Activated naive CD8-positive, alpha-beta T cell treated with anti-CD3 and anti-CD28 coated beads, Interleukin-2, amount 10 ng/mL, durations not matched to agents 7 days and 5 days (primary cell): ENCODE results near the gene LIMCH1. TPM values are rescaled to one million over a fixed set of nuclear protein-coding genes. Genes with fewer than 3 reads are reported as not detected.

Source experiments
- ATAC-seq: fragments of 150-1000 bp; cut with Tn5 transposase; one replicate; pipeline ENCODE4 v1.10.0; 2021; ENCODE audit warnings: low read depth, moderate library complexity
- POLR2A ChIA-PET: fragments of 350-600 bp; sonication (Branson Sonifier 250); formaldehyde crosslinking; loops from one replicate; lab custom pipeline; 2021; ENCODE audit warnings: antibody characterized with exemption; lab: Charles Lee
- DNase-seq: peaks from one replicate; pipeline ENCODE4 v3.0.0; 2021
- H3K27ac Mint-ChIP-seq: one replicate; pipeline ENCODE4 v1.8.0; 2022; ENCODE audit warnings: mild to moderate bottlenecking, mixed read lengths
- H3K27me3 Mint-ChIP-seq: one replicate; pipeline ENCODE4 v1.8.0; 2022; ENCODE audit warnings: mild to moderate bottlenecking, moderate library complexity, mixed read lengths
- H3K36me3 Mint-ChIP-seq: one replicate; pipeline ENCODE4 v1.8.0; 2021; ENCODE audit warnings: mild to moderate bottlenecking, mixed read lengths
- H3K4me1 Mint-ChIP-seq: one replicate; pipeline ENCODE4 v1.8.0; 2021; ENCODE audit warnings: mixed read lengths
- H3K4me3 Mint-ChIP-seq: one replicate; pipeline ENCODE4 v1.8.0; 2022; ENCODE audit warnings: mild to moderate bottlenecking, moderate library complexity, mixed read lengths
- H3K9me3 Mint-ChIP-seq: one replicate; pipeline ENCODE4 v1.8.0; 2021; ENCODE audit warnings: mixed read lengths
- total RNA-seq, 2 experiments: library from RNA; stranded (reverse); gene quantifications; one replicate each; pipeline ENCODE4 v1.2.3, GENCODE V29; 2021

Gene LIMCH1
- total RNA-seq, 2 experiments from 2014 or later: not detected

- ATAC-seq: no peak
- H3K36me3 Mint-ChIP-seq: peaks cover 7% of the 10 kb centered on the region
- no peak overlapping the region for H3K4me3 Mint-ChIP-seq
- peaks cover 6% of the 10 kb centered on the region for H3K9me3 Mint-ChIP-seq
- H3K27me3 Mint-ChIP-seq: peaks cover 58% of the 10 kb centered on the region
- POLR2A ChIA-PET: no interaction called here
- no peak for DNase-seq
- no peaks in the 10 kb centered on the region for H3K4me1 Mint-ChIP-seq
- H3K27ac Mint-ChIP-seq: peak overlapping the region; percentile 54
Measured at GRCh38 chr4:41744572-41745291, 206.8 kb downstream of the LIMCH1 start.

GRCh38 chr4:41745292-41746024 is 207.5 kb downstream of the LIMCH1 start:
- Mint-ChIP-seq H3K27me3 (peaks cover 63% of the 10 kb centered on the region), H3K4me3 (no peak overlapping the region), H3K27ac (no peak overlapping the region), H3K36me3 (peaks cover 7% of the 10 kb centered on the region), H3K4me1 (no peaks in the 10 kb centered on the region), H3K9me3 (peaks cover 6% of the 10 kb centered on the region)
- ATAC-seq (no peak), DNase-seq (peak; percentile 30)
- POLR2A ChIA-PET: no interaction called here

GRCh38 chr4:41746025-41746439 is 208.1 kb downstream of the LIMCH1 start:
- no peak overlapping the region for H3K4me3 Mint-ChIP-seq
- peaks cover 6% of the 10 kb centered on the region for H3K9me3 Mint-ChIP-seq
- POLR2A ChIA-PET: no interaction called here
- peaks cover 67% of the 10 kb centered on the region for H3K27me3 Mint-ChIP-seq
- H3K36me3 Mint-ChIP-seq: peaks cover 7% of the 10 kb centered on the region
- no peak overlapping the region for H3K27ac Mint-ChIP-seq
- no peaks in the 10 kb centered on the region for H3K4me1 Mint-ChIP-seq
- ATAC-seq (no peak), DNase-seq (peak; percentile 28)

- H3K27ac Mint-ChIP-seq: no peak overlapping the region
- ATAC-seq (no peak), DNase-seq (no peak)
- no peaks in the 10 kb centered on the region for H3K4me1 Mint-ChIP-seq
- peaks cover 6% of the 10 kb centered on the region for H3K9me3 Mint-ChIP-seq
- peaks cover 70% of the 10 kb centered on the region for H3K27me3 Mint-ChIP-seq
- H3K4me3 Mint-ChIP-seq: no peak overlapping the region
- POLR2A ChIA-PET: no interaction called here
- H3K36me3 Mint-ChIP-seq: peaks cover 7% of the 10 kb centered on the region
Measured at GRCh38 chr4:41746440-41747229, 208.7 kb downstream of the LIMCH1 start.

- Mint-ChIP-seq H3K27me3 (peaks cover 77% of the 10 kb centered on the region), H3K4me1 (no peaks in the 10 kb centered on the region), H3K9me3 (peaks cover 4% of the 10 kb centered on the region), H3K36me3 (peaks cover 7% of the 10 kb centered on the region), H3K4me3 (no peak overlapping the region), H3K27ac (no peak overlapping the region)
- DNase-seq (peak; percentile 29), ATAC-seq (no peak)
- POLR2A ChIA-PET: no interaction called here
Measured at GRCh38 chr4:41747230-41748055, 209.5 kb downstream of the LIMCH1 start.

GRCh38 chr4:41748074-41748570 is 210.2 kb downstream of the LIMCH1 start:
- H3K9me3 Mint-ChIP-seq: peaks cover 4% of the 10 kb centered on the region
- no peak overlapping the region for H3K4me3 Mint-ChIP-seq
- no peaks in the 10 kb centered on the region for H3K4me1 Mint-ChIP-seq
- H3K36me3 Mint-ChIP-seq: peaks cover 7% of the 10 kb centered on the region
- no peak for DNase-seq
- peaks cover 84% of the 10 kb centered on the region for H3K27me3 Mint-ChIP-seq
- no peak for ATAC-seq
- POLR2A ChIA-PET: no interaction called here
- no peak overlapping the region for H3K27ac Mint-ChIP-seq

GRCh38 chr4:41748571-41749475 is 210.9 kb downstream of the LIMCH1 start, which contains the start of gene PHOX2B:
Gene PHOX2B, minus strand, starts transcription at chr4:41748725. Its CDS starts 115 bp downstream, at chr4:41748610.
- H3K27ac Mint-ChIP-seq: no peak within 1 kb of the TSS
- peaks cover 7% of the 10 kb centered on the region for H3K36me3 Mint-ChIP-seq
- no peaks in the 10 kb centered on the region for H3K4me1 Mint-ChIP-seq
- H3K27me3 Mint-ChIP-seq: peaks cover 88% of the 10 kb centered on the region
- no peak within 1 kb of the TSS for H3K4me3 Mint-ChIP-seq
- no peak for DNase-seq
- H3K9me3 Mint-ChIP-seq: peaks cover 4% of the 10 kb centered on the region
- ATAC-seq: no peak
- POLR2A ChIA-PET: no interaction called here

- H3K27me3 Mint-ChIP-seq: peaks cover 85% of the 10 kb centered on the region
- DNase-seq (no peak), ATAC-seq (no peak)
- H3K9me3 Mint-ChIP-seq: peaks cover 1% of the 10 kb centered on the region
- peaks cover 4% of the 10 kb centered on the region for H3K36me3 Mint-ChIP-seq
- POLR2A ChIA-PET: no interaction called here
- H3K4me3 Mint-ChIP-seq: no peak overlapping the region
- H3K4me1 Mint-ChIP-seq: no peaks in the 10 kb centered on the region
- H3K27ac Mint-ChIP-seq: no peak overlapping the region
Measured at GRCh38 chr4:41749631-41750039, 211.7 kb downstream of the LIMCH1 start.

Other genes starting within 250 kb of the LIMCH1 start
- not detected for gene PHOX2B, start 210.6 kb downstream of the LIMCH1 start, total RNA-seq